Measurements from ENCODE around the gene CAMKK1.
"Not testable (repeated sequence)": the region's sequence is repeated elsewhere in the genome, so short reads cannot be mapped to it uniquely, and the experiment has no call there.

CAMKK1 gene

DNA sequence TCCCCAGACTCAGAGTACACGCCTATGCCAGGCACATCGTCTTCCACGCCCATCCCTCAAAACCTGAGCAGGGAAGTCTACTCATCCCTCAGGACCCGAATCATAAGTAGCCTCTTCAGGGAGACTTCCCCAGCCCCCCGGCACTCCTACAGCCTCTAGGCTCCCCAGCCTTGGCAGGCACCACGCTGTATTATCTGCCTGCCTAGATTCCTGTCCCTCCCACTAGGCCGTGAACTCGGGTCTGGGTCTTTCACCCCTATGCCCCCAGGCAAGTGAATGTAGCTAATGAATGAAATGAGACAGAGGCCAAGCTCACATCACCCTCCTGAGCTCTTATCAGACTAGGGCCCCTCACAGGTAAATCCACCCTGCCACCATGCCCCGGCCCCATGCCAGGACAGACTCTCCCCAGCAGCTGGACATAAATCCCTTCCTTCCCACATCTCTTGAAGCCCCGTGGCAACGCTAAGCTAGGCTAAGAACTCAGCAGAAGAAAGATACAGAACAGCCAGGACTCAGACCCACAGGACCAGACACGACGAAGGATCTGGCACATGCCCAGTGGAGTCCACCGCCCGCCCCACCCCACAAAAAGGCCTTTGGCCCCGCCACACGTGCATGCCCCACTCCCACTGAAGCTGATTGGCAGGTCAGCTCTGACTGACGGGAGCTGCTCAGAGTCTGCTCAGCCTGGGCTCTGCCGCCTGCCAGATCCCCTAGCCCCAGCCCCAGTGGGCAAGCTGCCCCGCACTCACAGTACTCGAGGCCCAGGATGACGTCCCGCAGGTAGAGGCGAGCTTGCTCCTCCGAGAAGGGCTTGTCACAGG lies 13.0 kb downstream of the CAMKK1 start:
- no peak for DNase-seq (ENCODE audit: low spot score)

DNA sequence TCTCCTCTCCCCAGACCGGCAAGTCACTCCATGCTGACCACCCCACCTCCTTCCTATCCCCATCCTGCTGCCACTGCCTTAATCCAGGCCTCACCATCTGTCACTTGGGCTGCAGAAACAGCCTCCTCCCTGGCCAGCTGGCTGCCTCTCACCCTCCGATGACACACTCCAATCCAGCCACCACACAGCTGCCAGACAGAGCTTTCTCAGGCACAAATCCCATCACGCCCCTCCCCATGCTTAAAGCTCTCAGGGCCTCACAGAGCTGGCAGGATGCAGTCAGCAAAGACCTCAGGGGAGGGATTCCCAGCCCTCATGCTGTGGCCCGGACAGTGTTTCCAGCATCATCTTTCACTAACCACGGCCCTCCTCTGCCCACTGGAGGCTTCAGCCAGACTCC lies 13.7 kb downstream of the CAMKK1 start:
- peak; percentile 71 for DNase-seq (ENCODE audit: low spot score)

- no peak for DNase-seq (ENCODE audit: low spot score)
Measured at GRCh38 chr17:3877220-3877619, 15.6 kb downstream of the CAMKK1 start.

GRCh38 chr17:3875317-3875716 lies 17.5 kb downstream of the CAMKK1 start:
- DNase-seq (ENCODE audit: low spot score), result no peak

- DNase-seq (ENCODE audit: low spot score), result no peak
Measured at GRCh38 chr17:3873862-3874261, 19.0 kb downstream of the CAMKK1 start.

DNA sequence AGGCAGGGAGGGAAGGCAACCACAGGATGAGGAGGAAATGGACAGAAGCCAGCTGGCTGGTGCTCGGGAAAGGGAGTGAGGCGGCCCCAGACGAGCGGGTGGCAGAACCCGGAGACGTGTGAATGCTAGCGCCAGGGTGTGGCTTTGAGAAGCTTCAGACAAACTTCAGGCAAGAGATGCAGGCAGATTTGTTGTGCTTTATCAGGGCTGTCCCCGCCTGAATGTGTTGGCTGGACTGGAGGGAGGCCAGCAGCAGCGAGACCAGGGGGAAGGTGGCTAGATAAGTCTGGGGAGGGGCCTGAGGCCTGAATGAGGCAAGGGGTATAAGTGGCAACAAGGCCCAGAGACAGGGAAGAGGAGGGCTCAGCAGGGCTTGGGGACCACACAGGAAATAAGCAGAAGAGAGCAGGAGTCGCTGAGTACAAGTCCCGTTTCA lies 22.0 kb downstream of the CAMKK1 start:
- no peak for DNase-seq (ENCODE audit: low spot score)

GRCh38 chr17:3867606-3868005 lies 25.2 kb downstream of the CAMKK1 start:
- DNase-seq (ENCODE audit: low spot score), result no peak

- no peak for DNase-seq (ENCODE audit: low spot score)
Measured at GRCh38 chr17:3867106-3867505, 25.7 kb downstream of the CAMKK1 start.

GRCh38 chr17:3866276-3866675 lies 26.6 kb downstream of the CAMKK1 start:
- DNase-seq (ENCODE audit: low spot score), result no peak

DNA sequence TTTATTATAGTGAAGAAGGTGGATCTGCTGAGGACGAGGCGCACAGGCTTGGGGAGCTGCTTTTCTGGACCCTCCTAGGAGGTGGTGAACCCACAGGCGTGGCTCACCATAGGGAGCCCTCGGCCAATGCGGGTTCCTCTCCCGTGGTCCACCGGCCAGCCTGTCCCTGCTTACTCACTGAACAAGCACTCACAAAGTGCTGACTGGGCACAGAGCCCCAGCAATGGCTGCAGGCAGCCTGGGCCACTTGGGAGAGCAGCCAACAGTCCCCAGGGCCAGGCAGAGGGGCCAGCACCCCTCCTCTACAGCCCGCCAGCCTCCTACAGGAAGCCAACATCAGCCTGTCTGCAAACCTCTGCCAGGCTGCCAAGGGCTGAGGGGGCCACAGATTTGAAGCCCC lies 27.7 kb downstream of the CAMKK1 start:
- DNase-seq (ENCODE audit: low spot score), result no peak

DNA sequence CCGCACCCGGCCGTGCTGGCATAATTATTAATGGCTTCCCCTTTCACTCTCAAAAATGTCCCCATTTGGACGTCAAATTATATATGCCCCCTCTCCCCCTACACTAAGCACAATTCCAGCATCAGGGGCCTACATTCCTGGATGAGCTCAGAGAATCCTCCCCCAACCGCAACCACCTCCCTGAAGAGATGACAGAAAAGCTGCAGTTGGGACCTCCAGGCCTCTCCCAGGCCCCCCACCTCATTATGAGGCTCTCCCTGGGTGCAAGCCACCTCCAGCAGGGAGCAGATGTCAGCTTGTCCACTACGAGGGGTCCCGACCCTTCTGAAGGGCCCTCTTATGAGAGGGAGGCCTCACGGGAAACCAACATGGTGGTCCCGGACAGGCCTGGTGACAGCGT lies 28.3 kb downstream of the CAMKK1 start:
- no peak for DNase-seq (ENCODE audit: low spot score)

DNA sequence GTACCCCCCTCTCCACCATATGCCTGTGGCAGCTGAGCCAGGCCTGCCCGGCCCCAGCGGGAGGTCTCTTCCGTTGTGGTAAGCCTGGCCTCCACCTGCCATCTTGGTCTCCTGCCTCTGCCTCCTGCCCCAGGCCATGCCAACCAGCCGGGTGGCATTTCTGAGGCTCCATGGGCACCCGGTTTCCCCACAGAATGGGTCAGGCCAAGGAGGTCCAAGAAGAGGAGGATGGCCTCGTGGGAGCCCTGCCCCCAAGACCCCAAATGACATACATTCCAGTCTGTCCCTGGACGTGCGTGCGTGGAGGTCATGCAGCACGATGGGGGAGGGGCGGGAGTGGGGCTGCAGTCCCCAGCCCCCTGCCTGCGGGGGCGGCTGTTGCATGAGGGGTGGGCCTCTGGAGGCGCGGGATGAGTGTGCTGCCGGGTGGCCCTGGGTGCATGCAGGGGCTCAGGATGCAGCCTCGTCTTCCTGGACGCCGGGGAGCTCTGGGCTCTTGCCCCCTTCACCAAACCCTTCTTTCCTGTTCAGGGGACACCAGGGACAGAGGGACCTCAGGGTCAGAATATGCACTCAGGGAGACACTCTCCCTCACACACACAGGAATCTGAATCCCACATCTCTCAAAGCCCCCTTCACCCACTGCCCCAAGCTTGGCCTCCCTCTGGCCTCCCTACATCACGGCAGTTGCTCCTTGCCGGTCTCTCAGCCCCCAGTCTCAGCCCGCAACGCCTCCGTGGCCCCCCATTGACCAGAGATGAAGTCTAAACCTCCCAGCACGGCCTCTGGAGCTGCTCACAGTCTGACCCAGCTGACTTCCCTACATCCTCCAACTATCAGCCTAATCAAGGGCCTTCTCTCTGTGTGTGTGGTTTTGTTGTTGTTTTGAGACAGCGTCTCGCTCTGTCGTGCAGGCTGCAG lies 30.8 kb downstream of the CAMKK1 start:
- no peak for DNase-seq (ENCODE audit: low spot score)

DNA sequence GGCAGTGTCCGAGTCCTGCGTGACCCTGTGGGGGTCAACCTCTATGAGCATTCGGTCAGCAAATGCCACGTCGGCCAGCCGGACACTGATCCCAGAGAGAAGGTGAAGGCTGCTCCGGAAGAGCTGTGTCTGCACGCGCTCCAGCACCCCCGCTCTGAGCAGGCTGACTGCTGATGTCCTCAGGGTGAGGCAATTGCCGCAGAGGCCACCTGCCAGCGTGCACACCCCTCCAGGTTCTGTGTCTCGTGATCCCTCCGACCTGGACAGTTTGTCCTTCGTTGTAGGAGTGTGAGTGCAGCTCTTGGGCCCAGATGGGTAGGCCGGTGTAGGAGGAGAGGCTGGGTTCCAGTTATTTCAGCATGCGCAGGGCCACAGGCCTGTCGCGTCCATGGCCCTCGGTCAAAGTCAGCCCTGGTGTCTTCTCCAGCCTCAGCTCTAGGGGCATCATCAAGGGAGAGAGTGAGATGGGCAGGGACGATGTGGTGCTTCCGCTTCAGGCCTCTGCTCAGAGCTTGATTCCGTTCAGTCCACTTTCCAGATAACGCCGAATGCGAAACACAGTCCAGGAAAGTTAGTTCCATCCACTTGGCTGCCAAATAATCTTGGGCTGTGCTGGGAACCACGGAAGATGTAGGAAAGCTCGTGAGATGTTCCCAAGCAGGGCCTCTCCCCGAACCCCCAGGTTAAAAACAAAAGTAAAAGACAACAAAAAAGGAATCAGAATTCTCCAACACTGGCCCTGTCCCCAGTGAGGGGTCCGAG lies 31.7 kb downstream of the CAMKK1 start:
- DNase-seq (ENCODE audit: low spot score), result no peak

DNA sequence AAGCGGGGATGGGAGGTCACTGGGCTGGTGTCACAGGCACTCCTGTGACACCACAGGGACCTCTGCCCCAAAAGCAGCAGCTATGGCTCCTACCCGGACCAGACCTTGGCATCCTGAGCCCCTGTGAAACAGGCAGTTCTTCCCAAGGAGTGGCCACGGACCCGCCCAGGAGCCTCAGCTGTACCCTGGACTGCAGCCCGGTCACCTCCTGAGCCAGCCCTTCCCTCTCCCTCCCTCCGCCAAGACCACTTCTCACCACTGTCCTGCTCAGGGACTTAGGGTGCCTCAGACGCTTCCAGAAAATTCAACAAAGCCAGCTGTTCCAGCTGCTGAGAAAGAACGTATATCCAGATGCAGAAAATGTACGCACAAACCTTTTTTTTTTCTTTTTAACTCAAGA lies 32.9 kb downstream of the CAMKK1 start:
- no peak for DNase-seq (ENCODE audit: low spot score)

DNA sequence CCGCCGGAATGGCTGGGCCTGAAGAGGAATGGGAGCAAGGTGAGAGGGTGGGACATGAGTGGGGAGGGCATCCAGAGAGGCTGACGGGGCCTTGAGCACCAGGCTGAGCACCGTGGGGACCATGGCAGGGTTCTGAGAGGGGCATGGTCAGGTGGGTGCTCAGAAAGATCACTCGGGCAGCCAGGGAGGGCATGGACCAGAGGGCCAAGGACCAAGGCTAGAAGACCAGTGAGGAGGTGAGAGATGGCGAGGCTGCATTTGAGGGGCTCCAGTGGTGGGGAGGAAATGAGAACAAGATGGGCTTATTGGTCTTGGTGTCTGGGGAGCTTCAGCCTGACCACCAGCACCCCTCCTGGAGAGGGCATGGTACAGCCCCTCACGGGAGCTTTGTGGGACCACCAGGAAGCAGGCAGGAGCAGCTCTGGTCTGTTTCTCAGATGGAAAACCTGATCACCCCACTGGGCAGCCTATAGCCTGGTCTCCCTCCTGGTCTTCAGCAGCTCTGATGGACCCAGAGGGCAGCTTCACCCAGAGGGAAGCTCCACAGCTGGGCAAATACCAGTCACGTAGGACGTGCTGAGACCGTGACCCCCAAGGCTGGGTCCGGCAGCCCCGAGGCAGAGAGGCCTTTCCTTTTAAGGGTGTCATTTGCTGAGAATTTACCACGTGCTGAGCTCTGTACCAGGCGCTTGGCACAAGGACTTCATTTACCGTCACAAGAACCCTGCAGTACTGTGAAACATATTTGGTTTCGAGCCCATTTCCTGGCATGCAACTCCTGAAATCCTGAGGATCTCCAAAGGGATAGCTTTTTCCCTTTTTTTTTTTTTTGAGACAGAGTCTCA lies 35.4 kb downstream of the CAMKK1 start:
- no peak for DNase-seq (ENCODE audit: low spot score)

DNA sequence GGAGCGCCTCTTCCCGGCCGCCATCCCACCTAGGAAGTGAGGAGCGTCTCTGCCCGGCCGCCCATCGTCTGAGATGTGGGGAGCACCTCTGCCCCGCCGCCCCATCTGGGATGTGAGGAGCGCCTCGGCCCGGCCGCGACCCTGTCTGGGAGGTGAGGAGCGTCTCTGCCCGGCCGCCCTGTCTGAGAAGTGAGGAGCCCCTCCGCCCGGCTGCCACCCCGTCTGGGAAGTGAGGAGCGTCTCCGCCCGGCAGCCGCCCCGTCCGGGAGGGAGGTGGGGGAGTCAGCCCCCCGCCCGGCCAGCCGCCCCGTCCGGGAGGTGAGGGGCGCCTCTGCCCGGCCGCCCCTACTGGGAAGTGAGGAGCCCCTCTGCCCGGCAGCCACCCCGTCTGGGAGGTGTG lies 38.6 kb downstream of the CAMKK1 start:
- not testable (repeated sequence) for DNase-seq (ENCODE audit: low spot score)

DNA sequence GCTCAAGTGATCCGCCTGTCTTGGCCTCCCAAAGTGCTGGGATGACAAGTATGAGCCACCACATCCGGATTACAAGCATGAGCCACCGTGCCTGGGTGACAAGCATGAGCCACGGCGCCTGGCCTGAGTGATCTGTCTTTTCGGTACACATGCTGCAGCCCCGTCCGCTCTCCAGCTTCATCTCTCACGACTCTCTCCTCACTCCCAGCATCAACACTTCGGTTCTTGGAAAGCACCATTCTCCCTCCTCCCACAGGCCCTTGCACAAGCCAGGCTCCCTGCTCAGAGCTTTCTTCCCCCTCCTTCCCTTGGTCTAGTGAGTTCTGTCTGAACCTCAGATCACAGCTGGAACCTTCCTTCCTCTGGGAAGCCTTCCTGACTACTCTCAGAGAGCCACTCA lies 40.3 kb downstream of the CAMKK1 start:
- no peak for DNase-seq (ENCODE audit: low spot score)

DNA sequence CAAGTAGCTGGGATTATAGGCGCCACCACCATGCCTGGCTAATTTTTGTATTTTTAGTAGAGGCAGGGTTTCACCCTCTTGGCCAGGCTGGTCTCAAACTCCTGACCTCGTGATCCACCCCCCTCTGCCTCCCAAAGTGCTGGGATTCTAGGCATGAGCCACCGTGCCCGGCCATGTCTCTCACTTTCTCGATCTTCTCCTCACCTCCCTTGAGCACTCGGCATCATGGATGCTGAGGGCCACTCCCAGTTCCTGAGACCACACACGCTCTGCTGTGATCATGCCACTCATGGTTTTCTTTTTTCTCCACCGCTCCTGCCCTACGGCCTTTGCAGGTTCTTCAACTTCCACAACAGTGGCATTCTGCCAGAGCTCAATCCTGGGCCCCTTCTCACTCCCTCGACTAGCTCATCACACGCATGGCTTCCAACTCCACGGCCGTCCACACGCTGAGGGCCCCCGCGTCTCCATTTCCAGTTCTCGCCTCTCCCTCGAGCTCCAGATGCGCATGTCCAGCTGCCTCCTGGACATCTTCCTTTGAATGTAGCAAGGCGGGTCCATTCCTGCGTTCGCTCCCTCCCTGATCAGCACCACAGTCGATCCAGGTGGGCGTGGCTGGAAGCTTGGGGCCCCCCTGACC lies 41.3 kb downstream of the CAMKK1 start:
- no peak for DNase-seq (ENCODE audit: low spot score)

GRCh38 chr17:3848229-3848835 lies 44.5 kb downstream of the CAMKK1 start:
- DNase-seq (ENCODE audit: low spot score), result no peak

GRCh38 chr17:3847165-3847670 lies 45.6 kb downstream of the CAMKK1 start:
- DNase-seq (ENCODE audit: low spot score), result no peak

Data from SK-N-DZ (cell line).